A549 (cell line): ENCODE measurements around the gene TMEM175. TPM values are rescaled to one million over a fixed set of nuclear protein-coding genes. Genes with fewer than 3 reads are reported as not detected.

ENCODE experiments used
- ATAC-seq, 2 experiments: fragments of 200-7000 bp in 1 of 2; fragments of >200 bp in 1 of 2; cut with Nextera tagmentation in 1 of 2; cut with Tn5 transposase in 1 of 2; 3 replicates each; pipeline versions ENCODE4 v1.8.0 to v1.9.1; 2018 to 2020; ENCODE audit warnings: mild to moderate bottlenecking in 1 of 2, moderate library complexity in 1 of 2
- CTCF ChIA-PET: fragments of 300-600 bp; sonication (Branson Sonifier 250); formaldehyde crosslinking; extraction: SDS; loops from one replicate; lab custom pipeline; 2021; ENCODE audit warnings: antibody characterized with exemption, inconsistent platforms; lab: Yijun Ruan, JAX
- POLR2A ChIA-PET: fragments of 350-600 bp; formaldehyde crosslinking; extraction: SDS; loops from one replicate; lab custom pipeline; 2021; ENCODE audit warnings: antibody characterized with exemption, inconsistent platforms; lab: Yijun Ruan, JAX
- DNase-seq, 2 experiments: peaks; one replicate each; pipeline versions ENCODE4 v3.0.0 to v3.0.0-alpha.2; 2011 to 2016; ENCODE audit warnings: low read depth in 1 of 2, low spot score in 1 of 2
- FAIRE-seq: peaks from 2 replicates; lab custom pipeline; 2011; peaks lifted over from hg19 to GRCh38; lab: Jason Lieb, UNC
- H3K27ac ChIP-seq, 2 experiments: fragments of >200 bp; sonication (Bioruptor Twin); formaldehyde crosslinking; 3 replicates each; pipeline ENCODE4 v1.5.1; 2016 to 2017
- H3K4me1 ChIP-seq: fragments of >200 bp; sonication (Bioruptor Twin); formaldehyde crosslinking; 3 replicates; pipeline ENCODE4 v1.6.1; 2016
- H3K4me2 ChIP-seq: fragments of >200 bp; sonication (Bioruptor Twin); formaldehyde crosslinking; 3 replicates; pipeline ENCODE4 v1.6.1; 2016
- H3K4me3 ChIP-seq: fragments of >200 bp; sonication (Bioruptor Twin); formaldehyde crosslinking; 3 replicates; pipeline ENCODE4 v1.5.1; 2016
- H3K9me3 ChIP-seq: fragments of >200 bp; sonication (Bioruptor Twin); formaldehyde crosslinking; 3 replicates; pipeline ENCODE4 v1.6.1; 2016
- CEBPB ChIP-seq, 2 experiments: fragments of >200 bp in 1 of 2; sonication (Bioruptor Twin) in 1 of 2; formaldehyde crosslinking in 1 of 2; IDR thresholded peaks; 2 replicates each; pipeline ENCODE4 v1.6.1; 2012 to 2016
- CHD2 ChIP-seq: fragments of 150-350 bp; IDR thresholded peaks from 2 replicates; pipeline ENCODE4 v1.6.1; 2014; ENCODE audit warnings: low read length; ENCODE audit not compliant: partially characterized antibody
- CHD4 ChIP-seq: fragments of 200-600 bp; sonication (generic); IDR thresholded peaks from 2 replicates; pipeline ENCODE4 v1.6.1; 2016; ENCODE audit warnings: antibody characterized with exemption, mild to moderate bottlenecking, borderline replicate concordance
- ESRRA ChIP-seq: fragments of 150-350 bp; IDR thresholded peaks from 2 replicates; pipeline ENCODE4 v1.6.1; 2014; ENCODE audit warnings: mild to moderate bottlenecking, low read length, borderline replicate concordance
- FOSB ChIP-seq: fragments of 250-450 bp; sonication (Bioruptor Pico); IDR thresholded peaks from 2 replicates; pipeline ENCODE4 v1.5.0; 2020; ENCODE audit warnings: mild to moderate bottlenecking, moderate library complexity
- GATA3 ChIP-seq: IDR thresholded peaks from 2 replicates; pipeline ENCODE4 v1.6.1; 2012; ENCODE audit warnings: borderline replicate concordance
- HOXA7 ChIP-seq: fragments of 250-450 bp; sonication (Bioruptor Pico); IDR thresholded peaks from 2 replicates; pipeline ENCODE4 v1.5.0; 2020; ENCODE audit warnings: mild to moderate bottlenecking, moderate library complexity
- HOXB13 ChIP-seq: fragments of 250-450 bp; sonication (Bioruptor Pico); IDR thresholded peaks from 2 replicates; pipeline ENCODE4 v1.5.0; 2020; ENCODE audit warnings: low read depth, mild to moderate bottlenecking, moderate library complexity
- HOXB5 ChIP-seq: fragments of 250-450 bp; sonication (Bioruptor Pico); IDR thresholded peaks from 2 replicates; pipeline ENCODE4 v1.5.0; 2020; ENCODE audit warnings: mild to moderate bottlenecking, moderate library complexity
- JUN ChIP-seq, 2 experiments: fragments of >200 bp; sonication (Bioruptor Twin); formaldehyde crosslinking; IDR thresholded peaks; 2 replicates in 1 of 2; 3 replicates in 1 of 2; pipeline ENCODE4 v1.6.1; 2016 to 2017
- KDM1A ChIP-seq: fragments of 200-600 bp; sonication (generic); IDR thresholded peaks from 2 replicates; pipeline ENCODE4 v1.6.1; 2016; ENCODE audit warnings: low read depth, mild to moderate bottlenecking
- KDM5A ChIP-seq: fragments of 200-600 bp; sonication (generic); IDR thresholded peaks from 2 replicates; pipeline ENCODE4 v1.6.1; 2016; ENCODE audit warnings: antibody characterized with exemption, mild to moderate bottlenecking
- NFE2L2 ChIP-seq: fragments of 150-350 bp; conservative IDR thresholded peaks from 2 replicates; pipeline ENCODE4 v1.6.1; 2014; ENCODE audit warnings: low read length
- NPAS2 ChIP-seq: fragments of 250-450 bp; sonication (Bioruptor Pico); IDR thresholded peaks from 2 replicates; pipeline ENCODE4 v1.8.0; 2022; ENCODE audit warnings: mild to moderate bottlenecking, moderate library complexity, borderline replicate concordance
- NR3C1 ChIP-seq: fragments of >200 bp; sonication (Bioruptor Twin); formaldehyde crosslinking; IDR thresholded peaks from 3 replicates; pipeline ENCODE4 v1.6.1; 2017
- RARB ChIP-seq: fragments of 250-450 bp; sonication (Bioruptor Pico); IDR thresholded peaks from 2 replicates; pipeline ENCODE4 v1.8.0; 2021; ENCODE audit warnings: mild to moderate bottlenecking, moderate library complexity
- RNF2 ChIP-seq: fragments of 200-600 bp; sonication (generic); IDR thresholded peaks from 2 replicates; pipeline ENCODE4 v1.6.1; 2016; ENCODE audit warnings: low read depth, mild to moderate bottlenecking, antibody characterized with exemption, moderate library complexity, borderline replicate concordance
- SREBF2 ChIP-seq: fragments of 450-650 bp; IDR thresholded peaks from 2 replicates; pipeline ENCODE4 v1.6.1; 2014; ENCODE audit warnings: mild to moderate bottlenecking, moderate library complexity
- TP53 ChIP-seq: fragments of 250-450 bp; sonication (Bioruptor Pico); IDR thresholded peaks from 2 replicates; pipeline ENCODE4 v1.5.0; 2021; ENCODE audit warnings: mild to moderate bottlenecking, moderate library complexity
- ZFP36 ChIP-seq: fragments of 450-650 bp; IDR thresholded peaks from 2 replicates; pipeline ENCODE4 v1.6.1; 2014; ENCODE audit warnings: borderline replicate concordance; ENCODE audit not compliant: partially characterized antibody
- ZSCAN20 ChIP-seq: fragments of 250-450 bp; sonication (Bioruptor Pico); IDR thresholded peaks from 2 replicates; pipeline ENCODE4 v1.8.0; 2022; ENCODE audit warnings: mild to moderate bottlenecking, moderate library complexity
- WGBS: methylation state at CpG from one replicate; pipeline ENCODE4 v1.1.6; 2017; ENCODE audit errors: missing lambda C conversion rate; 5-methylcytosine and 5-hydroxymethylcytosine counted together
- polyA plus RNA-seq, 4 experiments: library from polyadenylated mRNA; depleted of rRNA in 3 of 4; stranded (reverse); fragments of >200 nt; fragmentation: RNase III in 1 of 4; extraction: RNeasy Plus Mini Kit Qiagen cat#74134 plus additional on column Dnase treatment in 1 of 4; gene quantifications; 2 replicates in 3 of 4; 3 replicates in 1 of 4; pipeline ENCODE4 v1.2.3, GENCODE V29; 2011 to 2017
- TF ChIP-seq, protein P1 (sequence below): fragments of >200 bp; sonication (Bioruptor Twin); formaldehyde crosslinking; IDR thresholded peaks from 2 replicates; pipeline ENCODE4 v1.6.1; 2016
- TF ChIP-seq, protein P2 (sequence below): fragments of >200 bp; sonication (Bioruptor Twin); formaldehyde crosslinking; IDR thresholded peaks from 3 replicates; pipeline ENCODE4 v1.6.1; 2016
- TF ChIP-seq, protein P3 (sequence below): IDR thresholded peaks from 2 replicates; pipeline ENCODE4 v1.6.1; 2012; ENCODE audit warnings: low read depth, borderline replicate concordance
- TF ChIP-seq, protein P4 (sequence below): fragments of 200-600 bp; sonication (generic); IDR thresholded peaks from 2 replicates; pipeline ENCODE4 v1.6.1; 2016; ENCODE audit warnings: antibody characterized with exemption, mild to moderate bottlenecking, moderate library complexity
- TF ChIP-seq, protein P5 (sequence below): IDR thresholded peaks from 2 replicates; pipeline ENCODE4 v1.6.1; 2012

TMEM175 gene
- polyA plus RNA-seq, 2 of the 4 experiments (the other 2 are of a cell fraction): 15.7 to 19.4 TPM

DNA sequence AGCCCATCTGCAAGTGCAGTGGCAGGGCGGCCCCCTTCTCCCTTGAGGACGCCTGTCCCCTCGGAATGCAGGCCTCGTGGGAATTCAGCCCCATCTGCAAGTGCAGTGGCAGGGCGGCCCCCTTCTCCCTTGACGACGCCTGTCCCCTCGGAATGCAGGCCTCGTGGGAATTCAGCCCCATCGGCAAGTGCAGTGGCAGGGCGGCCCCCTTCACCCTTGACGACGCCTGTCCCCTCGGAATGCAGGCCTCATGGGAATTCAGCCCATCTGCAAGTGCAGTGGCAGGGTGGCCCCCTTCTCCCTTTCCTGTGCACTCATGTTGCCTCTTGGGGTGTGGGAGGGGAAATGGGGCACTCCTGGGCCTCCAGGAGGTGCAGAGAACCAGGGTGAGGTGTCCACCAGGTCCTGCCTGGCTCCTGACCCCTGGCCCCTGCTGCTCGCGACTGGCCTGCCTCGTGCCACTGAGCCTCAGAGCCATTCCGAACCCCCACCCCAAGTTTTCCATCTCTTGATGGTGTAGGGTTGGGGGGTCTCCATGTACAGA lies 67.7 kb downstream of the TMEM175 start:
- CTCF ChIA-PET: no interaction called here
- FAIRE-seq: no peak
- 72% methylated on average over 3 of the region's 18 CpGs for WGBS

DNA sequence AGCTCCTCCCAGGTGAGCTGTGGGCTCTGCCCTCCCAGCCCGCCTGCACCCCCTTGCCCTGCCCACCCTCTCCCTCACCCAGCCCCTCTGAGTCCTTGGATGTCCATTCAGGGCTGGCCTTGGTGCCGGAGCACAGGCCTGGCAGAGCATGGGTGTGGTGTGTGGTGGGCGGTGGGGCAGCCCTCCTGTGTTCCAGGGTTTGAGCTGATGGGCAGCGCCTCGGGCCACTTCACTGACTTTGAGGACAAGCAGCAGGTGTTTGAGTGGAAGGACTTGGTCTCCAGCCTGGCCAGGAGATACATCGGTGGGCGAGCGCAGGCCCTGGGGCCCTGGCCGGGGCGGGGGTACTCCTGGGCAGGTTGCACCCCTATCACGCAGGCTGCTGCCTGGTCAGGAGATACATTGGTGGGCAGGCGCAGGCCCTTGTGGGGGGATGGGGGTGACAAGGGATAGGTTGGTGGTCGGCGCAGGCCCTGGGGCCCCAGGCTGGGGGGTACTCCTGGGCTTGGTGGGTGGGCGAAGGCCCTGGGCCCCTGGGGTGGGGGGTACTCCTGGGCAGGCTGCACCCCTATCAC lies 68.5 kb downstream of the TMEM175 start:
- no peak overlapping the region for H3K4me3 ChIP-seq
- TF ChIP-seq ZFP36: no peak
- no peak for TF ChIP-seq NFE2L2
- no peak for TF ChIP-seq FOSB
- TF ChIP-seq ZSCAN20 (CRISPR knock-in tag): no peak
- TF ChIP-seq KDM1A: no peak
- TF ChIP-seq KDM5A: no peak
- no peak for TF ChIP-seq CHD4
- no peak for TF ChIP-seq HOXA7 (CRISPR knock-in tag)
- no peak for TF ChIP-seq NPAS2 (CRISPR knock-in tag)
- TF ChIP-seq CHD2: no peak
- no peak for DNase-seq
- H3K27ac ChIP-seq: no peak overlapping the region
- FAIRE-seq: no peak
- ChIA-PET POLR2A (no interaction called here), CTCF (no interaction called here)
- H3K4me2 ChIP-seq: no peak overlapping the region
- H3K9me3 ChIP-seq: no peaks in the 10 kb centered on the region
- 100% methylated on average over 3 of the region's 15 CpGs for WGBS
- no peak for ATAC-seq
- 0 out of 3 replicates have a peak, but pooled peaks cover 5% of the 10 kb centered on the region for H3K4me1 ChIP-seq

More for the DNA sequence above, 67.7 kb downstream of the TMEM175 start:
- H3K27ac ChIP-seq: no peak overlapping the region
- no peaks in the 10 kb centered on the region for H3K9me3 ChIP-seq
- no peak overlapping the region for H3K4me2 ChIP-seq
- no peak for DNase-seq
- TF ChIP-seq GATA3 (no peak), TP53 (no peak), HOXB5 (CRISPR knock-in tag) (no peak), KDM1A (no peak), JUN (IDR thresholded peaks at IDR 0.05) (no peak), ZFP36 (no peak), NR3C1 (no peak), CEBPB (IDR thresholded peaks at IDR 0.05) (no peak), ZSCAN20 (CRISPR knock-in tag) (no peak), RNF2 (no peak), RARB (CRISPR knock-in tag) (no peak), ESRRA (no peak), HOXB13 (CRISPR knock-in tag) (no peak), SREBF2 (no peak)
- TF ChIP-seq, protein P1, sequence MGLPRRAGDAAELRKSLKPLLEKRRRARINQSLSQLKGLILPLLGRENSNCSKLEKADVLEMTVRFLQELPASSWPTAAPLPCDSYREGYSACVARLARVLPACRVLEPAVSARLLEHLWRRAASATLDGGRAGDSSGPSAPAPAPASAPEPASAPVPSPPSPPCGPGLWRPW: no peak
- TF ChIP-seq, protein P2, sequence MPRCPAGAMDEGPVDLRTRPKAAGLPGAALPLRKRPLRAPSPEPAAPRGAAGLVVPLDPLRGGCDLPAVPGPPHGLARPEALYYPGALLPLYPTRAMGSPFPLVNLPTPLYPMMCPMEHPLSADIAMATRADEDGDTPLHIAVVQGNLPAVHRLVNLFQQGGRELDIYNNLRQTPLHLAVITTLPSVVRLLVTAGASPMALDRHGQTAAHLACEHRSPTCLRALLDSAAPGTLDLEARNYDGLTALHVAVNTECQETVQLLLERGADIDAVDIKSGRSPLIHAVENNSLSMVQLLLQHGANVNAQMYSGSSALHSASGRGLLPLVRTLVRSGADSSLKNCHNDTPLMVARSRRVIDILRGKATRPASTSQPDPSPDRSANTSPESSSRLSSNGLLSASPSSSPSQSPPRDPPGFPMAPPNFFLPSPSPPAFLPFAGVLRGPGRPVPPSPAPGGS: no peak
- TF ChIP-seq, protein P3, sequence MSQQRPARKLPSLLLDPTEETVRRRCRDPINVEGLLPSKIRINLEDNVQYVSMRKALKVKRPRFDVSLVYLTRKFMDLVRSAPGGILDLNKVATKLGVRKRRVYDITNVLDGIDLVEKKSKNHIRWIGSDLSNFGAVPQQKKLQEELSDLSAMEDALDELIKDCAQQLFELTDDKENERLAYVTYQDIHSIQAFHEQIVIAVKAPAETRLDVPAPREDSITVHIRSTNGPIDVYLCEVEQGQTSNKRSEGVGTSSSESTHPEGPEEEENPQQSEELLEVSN: no peak
- TF ChIP-seq, protein P4, sequence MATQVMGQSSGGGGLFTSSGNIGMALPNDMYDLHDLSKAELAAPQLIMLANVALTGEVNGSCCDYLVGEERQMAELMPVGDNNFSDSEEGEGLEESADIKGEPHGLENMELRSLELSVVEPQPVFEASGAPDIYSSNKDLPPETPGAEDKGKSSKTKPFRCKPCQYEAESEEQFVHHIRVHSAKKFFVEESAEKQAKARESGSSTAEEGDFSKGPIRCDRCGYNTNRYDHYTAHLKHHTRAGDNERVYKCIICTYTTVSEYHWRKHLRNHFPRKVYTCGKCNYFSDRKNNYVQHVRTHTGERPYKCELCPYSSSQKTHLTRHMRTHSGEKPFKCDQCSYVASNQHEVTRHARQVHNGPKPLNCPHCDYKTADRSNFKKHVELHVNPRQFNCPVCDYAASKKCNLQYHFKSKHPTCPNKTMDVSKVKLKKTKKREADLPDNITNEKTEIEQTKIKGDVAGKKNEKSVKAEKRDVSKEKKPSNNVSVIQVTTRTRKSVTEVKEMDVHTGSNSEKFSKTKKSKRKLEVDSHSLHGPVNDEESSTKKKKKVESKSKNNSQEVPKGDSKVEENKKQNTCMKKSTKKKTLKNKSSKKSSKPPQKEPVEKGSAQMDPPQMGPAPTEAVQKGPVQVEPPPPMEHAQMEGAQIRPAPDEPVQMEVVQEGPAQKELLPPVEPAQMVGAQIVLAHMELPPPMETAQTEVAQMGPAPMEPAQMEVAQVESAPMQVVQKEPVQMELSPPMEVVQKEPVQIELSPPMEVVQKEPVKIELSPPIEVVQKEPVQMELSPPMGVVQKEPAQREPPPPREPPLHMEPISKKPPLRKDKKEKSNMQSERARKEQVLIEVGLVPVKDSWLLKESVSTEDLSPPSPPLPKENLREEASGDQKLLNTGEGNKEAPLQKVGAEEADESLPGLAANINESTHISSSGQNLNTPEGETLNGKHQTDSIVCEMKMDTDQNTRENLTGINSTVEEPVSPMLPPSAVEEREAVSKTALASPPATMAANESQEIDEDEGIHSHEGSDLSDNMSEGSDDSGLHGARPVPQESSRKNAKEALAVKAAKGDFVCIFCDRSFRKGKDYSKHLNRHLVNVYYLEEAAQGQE: no peak
- TF ChIP-seq, protein P5, sequence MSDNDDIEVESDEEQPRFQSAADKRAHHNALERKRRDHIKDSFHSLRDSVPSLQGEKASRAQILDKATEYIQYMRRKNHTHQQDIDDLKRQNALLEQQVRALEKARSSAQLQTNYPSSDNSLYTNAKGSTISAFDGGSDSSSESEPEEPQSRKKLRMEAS: no peak
- TF ChIP-seq, all 56 proteins: peak for 0
- POLR2A ChIA-PET: no interaction called here
- no peak for ATAC-seq
- Histone ChIP-seq H3K4me3 (no peak overlapping the region), H3K4me1 (0 out of 3 replicates have a peak, but pooled peaks cover 5% of the 10 kb centered on the region)
